CD4-positive, CD25-positive, alpha-beta regulatory T cell (primary cell): Measurements from ENCODE around the gene MAP1LC3B2. TPM values are rescaled to one million over a fixed set of nuclear protein-coding genes. Genes with fewer than 3 reads are reported as not detected.

Experiments used
- ATAC-seq, 2 donors: fragments of 150-1000 bp; cut with Tn5 transposase; one replicate each; pipeline ENCODE4 v1.10.0; 2021; ENCODE audit warnings: low read depth in 2 of 2, moderate number of reproducible peaks in 2 of 2, moderate library complexity in 1 of 2
- DNase-seq, 3 donors: peaks; one replicate each; pipeline versions ENCODE4 v3.0.0 to v3.0.0-alpha.2; 2012 to 2022; ENCODE audit warnings: mixed read lengths in 1 of 3
- H3K27ac ChIP-seq: one replicate; pipeline ENCODE4 v1.7.0; 2013; ENCODE audit warnings: mild to moderate bottlenecking, low read length; ENCODE audit not compliant: insufficient read depth, poor library complexity, severe bottlenecking
- H3K27me3 ChIP-seq: one replicate; pipeline ENCODE4 v1.7.0; 2013; ENCODE audit warnings: low read length; ENCODE audit not compliant: control insufficient read depth, insufficient read depth
- H3K36me3 ChIP-seq: one replicate; pipeline ENCODE4 v1.7.0; 2013; ENCODE audit warnings: mild to moderate bottlenecking, low read length, moderate library complexity; ENCODE audit not compliant: control insufficient read depth, insufficient read depth
- H3K4me1 ChIP-seq: 2 replicates; pipeline ENCODE4 v1.7.0; 2013; ENCODE audit warnings: mild to moderate bottlenecking, low read length; ENCODE audit not compliant: insufficient read depth, control insufficient read depth, poor library complexity, severe bottlenecking
- H3K4me3 ChIP-seq: one replicate; pipeline ENCODE4 v1.7.0; 2013; ENCODE audit warnings: low read depth, mild to moderate bottlenecking, low read length, moderate library complexity
- H3K9me3 ChIP-seq, 2 experiments: 1 replicate in 1 of 2; 2 replicates in 1 of 2; pipeline ENCODE4 v1.7.0; 2013; ENCODE audit warnings: low read length in 2 of 2, mild to moderate bottlenecking in 1 of 2, moderate library complexity in 1 of 2; ENCODE audit not compliant: control insufficient read depth in 2 of 2
- H3K27ac Mint-ChIP-seq, 3 donors: one replicate each; pipeline ENCODE4 v1.8.0; 2020 to 2022; ENCODE audit warnings: mild to moderate bottlenecking in 3 of 3, mixed read lengths in 3 of 3, moderate library complexity in 2 of 3
- H3K27me3 Mint-ChIP-seq: one replicate; pipeline ENCODE4 v1.8.0; 2022; ENCODE audit warnings: mild to moderate bottlenecking, mixed read lengths
- H3K36me3 Mint-ChIP-seq: one replicate; pipeline ENCODE4 v1.8.0; 2020; ENCODE audit warnings: mixed read lengths
- H3K4me1 Mint-ChIP-seq, 4 donors: one replicate each; pipeline ENCODE4 v1.8.0; 2020 to 2022; ENCODE audit warnings: mixed read lengths in 4 of 4, mild to moderate bottlenecking in 1 of 4
- H3K4me3 Mint-ChIP-seq, 4 donors: one replicate each; pipeline ENCODE4 v1.8.0; 2020 to 2022; ENCODE audit warnings: mild to moderate bottlenecking in 4 of 4, mixed read lengths in 4 of 4, moderate library complexity in 3 of 4
- H3K9me3 Mint-ChIP-seq, 7 donors: one replicate each; pipeline ENCODE4 v1.8.0; 2020 to 2022; ENCODE audit warnings: mixed read lengths in 7 of 7, mild to moderate bottlenecking in 3 of 7, moderate library complexity in 2 of 7
- polyA plus RNA-seq, 4 donors: library from polyadenylated mRNA; unstranded; fragments of 300-500 nt; fragmentation: Illumina TruSeq; gene quantifications; one replicate each; pipeline ENCODE4 v1.2.3, GENCODE V29; 2021
- total RNA-seq: library from RNA; stranded (reverse); gene quantifications from one replicate; pipeline ENCODE4 v1.2.3, GENCODE V29; 2022

MAP1LC3B2 gene
- total and polyA plus RNA-seq, 5 donors from 2014 or later: 2.2 to 14.2 (median 8.1) TPM

- peaks cover 0 to 2% (median 0%) of the 10 kb centered on the region in 4 donors for H3K4me1 Mint-ChIP-seq
- DNase-seq (no peak), ATAC-seq (no peak)
- H3K27me3 Mint-ChIP-seq: peaks cover 17% of the 10 kb centered on the region
- Histone ChIP-seq H3K4me1 (no peaks in the 10 kb centered on the region), H3K27ac (no peak overlapping the region), H3K27me3 (no peaks in the 10 kb centered on the region), H3K9me3 (no peaks in the 10 kb centered on the region), H3K36me3 (no peaks in the 10 kb centered on the region), H3K4me3 (no peak overlapping the region)
- H3K36me3 Mint-ChIP-seq: no peaks in the 10 kb centered on the region
- H3K4me3 Mint-ChIP-seq: no peak overlapping the region
- no peak overlapping the region for H3K27ac Mint-ChIP-seq
- H3K9me3 Mint-ChIP-seq: peaks cover 0 to 3% (median 0%) of the 10 kb centered on the region in 7 donors
These were observed 14.0 kb upstream of the MAP1LC3B2 start for GRCh38 chr12:116545144-116545543.

- Histone ChIP-seq H3K9me3 (no peaks in the 10 kb centered on the region), H3K27ac (no peak overlapping the region), H3K4me1 (no peaks in the 10 kb centered on the region), H3K27me3 (no peaks in the 10 kb centered on the region), H3K36me3 (no peaks in the 10 kb centered on the region), H3K4me3 (no peak overlapping the region)
- Mint-ChIP-seq H3K36me3 (no peaks in the 10 kb centered on the region), H3K9me3 (peaks cover 0 to 3% (median 0%) of the 10 kb centered on the region in 7 donors), H3K27me3 (peaks cover 17% of the 10 kb centered on the region), H3K27ac (no peak overlapping the region), H3K4me3 (no peak overlapping the region), H3K4me1 (peaks cover 0 to 2% (median 0%) of the 10 kb centered on the region in 4 donors)
- no peak for ATAC-seq
- no peak for DNase-seq
These were observed 13.2 kb upstream of the MAP1LC3B2 start for GRCh38 chr12:116545936-116546335.

GRCh38 chr12:116547955-116548501, 11.2 kb upstream of the MAP1LC3B2 start:
- peaks cover 0 to 2% (median 0%) of the 10 kb centered on the region in 4 donors for H3K4me1 Mint-ChIP-seq
- no peak overlapping the region for H3K4me3 Mint-ChIP-seq
- H3K4me1 ChIP-seq: no peaks in the 10 kb centered on the region
- H3K27me3 Mint-ChIP-seq: peaks cover 17% of the 10 kb centered on the region
- H3K36me3 ChIP-seq: no peaks in the 10 kb centered on the region
- H3K36me3 Mint-ChIP-seq: no peaks in the 10 kb centered on the region
- no peak for DNase-seq
- ATAC-seq: no peak
- no peak overlapping the region for H3K27ac Mint-ChIP-seq
- H3K4me3 ChIP-seq: no peak overlapping the region
- no peaks in the 10 kb centered on the region for H3K9me3 ChIP-seq
- H3K9me3 Mint-ChIP-seq: peaks cover 0 to 3% (median 0%) of the 10 kb centered on the region in 7 donors
- no peaks in the 10 kb centered on the region for H3K27me3 ChIP-seq
- H3K27ac ChIP-seq: no peak overlapping the region

GRCh38 chr12:116549993-116550392, 9.2 kb upstream of the MAP1LC3B2 start:
- H3K4me1 Mint-ChIP-seq: peaks cover 0 to 2% (median 0%) of the 10 kb centered on the region in 4 donors
- no peak for ATAC-seq
- no peaks in the 10 kb centered on the region for H3K36me3 Mint-ChIP-seq
- H3K4me3 Mint-ChIP-seq: no peak overlapping the region
- Histone ChIP-seq H3K4me1 (no peaks in the 10 kb centered on the region), H3K4me3 (no peak overlapping the region), H3K9me3 (no peaks in the 10 kb centered on the region), H3K27ac (no peak overlapping the region), H3K36me3 (no peaks in the 10 kb centered on the region), H3K27me3 (no peaks in the 10 kb centered on the region)
- H3K27ac Mint-ChIP-seq: no peak overlapping the region
- DNase-seq: no peak
- peaks cover 0 to 2% (median 0%) of the 10 kb centered on the region in 7 donors for H3K9me3 Mint-ChIP-seq
- H3K27me3 Mint-ChIP-seq: peaks cover 17% of the 10 kb centered on the region

GRCh38 chr12:116551151-116551550, 8.0 kb upstream of the MAP1LC3B2 start:
- DNase-seq (no peak), ATAC-seq (no peak)
- H3K4me1 Mint-ChIP-seq: peaks cover 0 to 5% (median 2%) of the 10 kb centered on the region in 4 donors
- peaks cover 17% of the 10 kb centered on the region for H3K27me3 Mint-ChIP-seq
- Histone ChIP-seq H3K9me3 (no peaks in the 10 kb centered on the region), H3K27ac (no peak overlapping the region), H3K4me1 (no peaks in the 10 kb centered on the region), H3K27me3 (no peaks in the 10 kb centered on the region), H3K4me3 (no peak overlapping the region), H3K36me3 (no peaks in the 10 kb centered on the region)
- peaks cover 0 to 2% (median 0%) of the 10 kb centered on the region in 7 donors for H3K9me3 Mint-ChIP-seq
- H3K4me3 Mint-ChIP-seq: no peak overlapping the region
- H3K27ac Mint-ChIP-seq: no peak overlapping the region
- H3K36me3 Mint-ChIP-seq: no peaks in the 10 kb centered on the region

GRCh38 chr12:116551619-116551951, 7.6 kb upstream of the MAP1LC3B2 start:
- Histone ChIP-seq H3K27me3 (no peaks in the 10 kb centered on the region), H3K36me3 (no peaks in the 10 kb centered on the region)

GRCh38 chr12:116551952-116552772, 7.0 kb upstream of the MAP1LC3B2 start:
- Histone ChIP-seq H3K36me3 (no peaks in the 10 kb centered on the region), H3K4me1 (no peaks in the 10 kb centered on the region), H3K9me3 (no peaks in the 10 kb centered on the region), H3K27me3 (no peaks in the 10 kb centered on the region), H3K27ac (no peak overlapping the region), H3K4me3 (no peak overlapping the region)
- DNase-seq (no peak), ATAC-seq (peak in 1 of 2 donors; percentile 33)
- H3K9me3 Mint-ChIP-seq: peaks cover 0 to 2% (median 0%) of the 10 kb centered on the region in 7 donors
- H3K36me3 Mint-ChIP-seq: no peaks in the 10 kb centered on the region
- H3K27ac Mint-ChIP-seq: no peak overlapping the region
- no peak overlapping the region for H3K4me3 Mint-ChIP-seq
- H3K27me3 Mint-ChIP-seq: peaks cover 17% of the 10 kb centered on the region
- H3K4me1 Mint-ChIP-seq: peaks cover 0 to 13% (median 7%) of the 10 kb centered on the region in 4 donors

More at GRCh38 chr12:116551619-116551951, 7.6 kb upstream of the MAP1LC3B2 start:
- H3K4me1 Mint-ChIP-seq: peaks cover 0 to 7% (median 3%) of the 10 kb centered on the region in 4 donors
- Histone ChIP-seq H3K27ac (no peak overlapping the region), H3K9me3 (no peaks in the 10 kb centered on the region), H3K4me3 (no peak overlapping the region), H3K4me1 (no peaks in the 10 kb centered on the region)
- H3K27me3 Mint-ChIP-seq: peaks cover 17% of the 10 kb centered on the region
- no peaks in the 10 kb centered on the region for H3K36me3 Mint-ChIP-seq
- no peak overlapping the region for H3K27ac Mint-ChIP-seq
- peaks cover 0 to 2% (median 0%) of the 10 kb centered on the region in 7 donors for H3K9me3 Mint-ChIP-seq
- no peak for DNase-seq
- no peak for ATAC-seq
- H3K4me3 Mint-ChIP-seq: no peak overlapping the region
